Endothelial cell of umbilical vein (primary cell): Measurements from ENCODE around the gene LSMEM2. TPM values are rescaled to one million over a fixed set of nuclear protein-coding genes. Genes with fewer than 3 reads are reported as not detected.

ENCODE experiments used
- BruUV-seq: library from RNA; stranded (reverse); fragments of 400-500 nt; replicated peaks from 2 replicates; lab custom pipeline; 2021; lab: Mats Ljungman, UMichigan
- CTCF ChIA-PET: fragments of 300-600, 350-600 bp; sonication (Branson Sonifier 250); formaldehyde crosslinking; loops from one replicate; lab custom pipeline; 2021; ENCODE audit warnings: antibody characterized with exemption, inconsistent platforms; lab: Charles Lee
- POLR2A ChIA-PET: fragments of 300-600, 350-600 bp; sonication (Branson Sonifier 250); formaldehyde crosslinking; loops from one replicate; lab custom pipeline; 2021; ENCODE audit warnings: antibody characterized with exemption, inconsistent platforms; lab: Charles Lee
- DNase-seq: peaks from one replicate; pipeline ENCODE4 v3.0.0-alpha.2; 2011; ENCODE audit warnings: low read depth, low spot score
- FAIRE-seq: peaks from 2 replicates; lab custom pipeline; 2011; peaks lifted over from hg19 to GRCh38; lab: Jason Lieb, UNC
- H2AFZ ChIP-seq: 2 replicates; pipeline ENCODE4 v1.6.0; 2012; ENCODE audit warnings: low read depth, low read length, control low read depth, inconsistent platforms
- H3K27ac ChIP-seq: 2 replicates; pipeline ENCODE4 v1.5.1; 2011; ENCODE audit warnings: low read depth, mild to moderate bottlenecking, control low read depth, low read length, moderate library complexity; ENCODE audit not compliant: insufficient read depth
- H3K27me3 ChIP-seq, 2 experiments: 2 replicates each; pipeline versions ENCODE4 v1.6.0 to v1.6.1; 2011; ENCODE audit warnings: low read length in 2 of 2, mixed read lengths in 1 of 2; ENCODE audit not compliant: control insufficient read depth in 2 of 2, insufficient read depth in 2 of 2
- H3K36me3 ChIP-seq, 2 experiments: 2 replicates in 1 of 2; 3 replicates in 1 of 2; pipeline ENCODE4 v1.5.1; 2011; ENCODE audit warnings: low read length in 2 of 2, mild to moderate bottlenecking in 1 of 2, moderate library complexity in 1 of 2; ENCODE audit not compliant: control insufficient read depth in 2 of 2, insufficient read depth in 2 of 2; ENCODE audit errors: extremely low read depth in 1 of 2
- H3K4me1 ChIP-seq: 3 replicates; pipeline ENCODE4 v1.5.1; 2011; ENCODE audit warnings: mild to moderate bottlenecking, low read length; ENCODE audit not compliant: control insufficient read depth, insufficient read depth; ENCODE audit errors: extremely low read depth
- H3K4me2 ChIP-seq: 2 replicates; pipeline ENCODE4 v1.6.1; 2011; ENCODE audit warnings: low read length, control low read depth, mixed read lengths; ENCODE audit not compliant: insufficient read depth
- H3K4me3 ChIP-seq, 3 experiments: fragments of 200-600 bp in 1 of 3; sonication (generic), shearing (Covaris generic) in 1 of 3; replicated peaks in 1 of 3; 2 replicates each; pipeline ENCODE4 v1.5.1; 2011 to 2016; ENCODE audit warnings: control low read depth in 3 of 3, low read length in 3 of 3, mild to moderate bottlenecking in 2 of 3, inconsistent platforms in 1 of 3, low read depth in 1 of 3, moderate library complexity in 1 of 3; ENCODE audit not compliant: insufficient read depth in 1 of 3
- H3K79me2 ChIP-seq: 2 replicates; pipeline ENCODE4 v1.6.0; 2012; ENCODE audit warnings: low read length, inconsistent platforms; ENCODE audit not compliant: control insufficient read depth, insufficient read depth
- H3K9ac ChIP-seq: replicated peaks from 2 replicates; pipeline ENCODE3; 2011; ENCODE audit warnings: low read length, control low read depth; ENCODE audit not compliant: insufficient read depth; ENCODE audit errors: extremely low read depth
- H3K9me1 ChIP-seq: replicated peaks from 3 replicates; pipeline ENCODE4 v1.6.0; 2011; ENCODE audit warnings: mild to moderate bottlenecking, low read length; ENCODE audit not compliant: control insufficient read depth, insufficient read depth; ENCODE audit errors: extremely low read depth
- H3K9me3 ChIP-seq: replicated peaks from 2 replicates; pipeline ENCODE4 v1.5.1; 2012; ENCODE audit warnings: low read length, inconsistent platforms; ENCODE audit not compliant: control insufficient read depth, insufficient read depth
- H4K20me1 ChIP-seq: replicated peaks from 2 replicates; pipeline ENCODE3; 2011; ENCODE audit warnings: mild to moderate bottlenecking, low read length; ENCODE audit not compliant: control insufficient read depth, insufficient read depth; ENCODE audit errors: extremely low read depth
- GATA2 ChIP-seq: IDR thresholded peaks from 2 replicates; pipeline ENCODE4 v1.7.0; 2011; ENCODE audit warnings: low read depth, mild to moderate bottlenecking, moderate library complexity, mixed read lengths, low read length; ENCODE audit not compliant: insufficient read length, insufficient read depth
- JUN ChIP-seq: IDR thresholded peaks from 2 replicates; pipeline ENCODE4 v1.6.1; 2011; ENCODE audit warnings: borderline replicate concordance, low read depth; ENCODE audit not compliant: insufficient read length, insufficient read depth
- POLR2A ChIP-seq: IDR thresholded peaks from 2 replicates; pipeline ENCODE4 v1.6.1; 2012; ENCODE audit warnings: low read depth, mild to moderate bottlenecking, control low read depth, low read length
- dilution Hi-C: fragments of 300-500 bp; cut with MboI; formaldehyde crosslinking; loops from one replicate; pipeline ENCODE4 v1.15.0; 2019; ENCODE audit warnings: low sequenced_read_pairs; ENCODE audit not compliant: extremely low pct_ligation_motif_present
- intact Hi-C: fragments of 100-400 bp; cut with micrococcal nuclease; formaldehyde crosslinking; loops from one replicate; pipeline ENCODE4 v1.10.0; 2022
- polyA plus RNA-seq, 4 experiments: library from polyadenylated mRNA; depleted of rRNA in 3 of 4; stranded (reverse) in 3 of 4; unstranded in 1 of 4; fragments of >200 nt; gene quantifications; 2 replicates each; pipeline versions ENCODE4 v1.2.1 to v1.2.3, GENCODE V29; 2011 to 2012; ENCODE audit warnings: missing spikeins in 1 of 4
- total RNA-seq: library from RNA; stranded (reverse); gene quantifications from 2 replicates; pipeline ENCODE4 v1.2.3, GENCODE V29; 2021
- TF ChIP-seq, protein P1 (sequence below): IDR thresholded peaks from 2 replicates; pipeline ENCODE4 v1.6.1; 2011; ENCODE audit not compliant: insufficient read depth, insufficient read length
- TF ChIP-seq, protein P2 (sequence below), 2 donors: IDR thresholded peaks; 1 replicate in 1 of 2; 2 replicates in 1 of 2; pipeline ENCODE4 v1.5.1; 2011; ENCODE audit warnings: low read length in 2 of 2, mild to moderate bottlenecking in 2 of 2, moderate library complexity in 2 of 2, control low read depth in 1 of 2, inconsistent platforms in 1 of 2, low read depth in 1 of 2; ENCODE audit not compliant: insufficient read depth in 1 of 2; ENCODE audit errors: extremely low read depth in 1 of 2

LSMEM2 gene
- total and polyA plus RNA-seq, 2 donors (not counting 3 experiments of a cell fraction or from before 2014, with no cell fraction given) = not detected

DNA sequence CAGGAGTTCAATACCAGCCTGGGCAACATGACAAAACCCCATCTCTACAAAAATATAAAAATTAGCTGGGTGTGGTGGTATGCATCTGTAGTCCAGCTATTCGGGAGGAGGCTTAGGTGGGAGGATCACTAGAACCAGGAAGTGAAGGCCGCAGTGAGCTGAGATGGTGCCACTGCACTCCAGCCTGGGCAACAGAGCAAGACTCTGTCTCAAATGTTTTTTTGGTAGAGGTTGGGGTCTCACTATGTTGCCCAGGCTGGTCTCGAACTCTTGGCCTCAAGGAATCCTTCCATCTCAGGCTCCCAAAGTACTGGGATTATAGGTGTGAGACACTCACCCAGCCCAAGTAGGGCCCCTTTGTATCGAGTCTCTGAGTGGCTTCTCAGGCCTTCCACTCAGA is 15.2 kb downstream of the LSMEM2 start:
- dilution Hi-C loops = no loop called here
- intact Hi-C loops = no loop called here
- no peak for FAIRE-seq

More for the DNA sequence above, 15.2 kb downstream of the LSMEM2 start:
- H3K36me3 ChIP-seq = peaks cover 0 to 11% of the 10 kb centered on the region in 2 experiments
- no TSS peak for BruUV-seq
- TF ChIP-seq POLR2A (no peak), GATA2 (no peak), JUN (no peak)
- TF ChIP-seq, protein P1, sequence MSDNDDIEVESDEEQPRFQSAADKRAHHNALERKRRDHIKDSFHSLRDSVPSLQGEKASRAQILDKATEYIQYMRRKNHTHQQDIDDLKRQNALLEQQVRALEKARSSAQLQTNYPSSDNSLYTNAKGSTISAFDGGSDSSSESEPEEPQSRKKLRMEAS = no peak
- TF ChIP-seq, protein P2, sequence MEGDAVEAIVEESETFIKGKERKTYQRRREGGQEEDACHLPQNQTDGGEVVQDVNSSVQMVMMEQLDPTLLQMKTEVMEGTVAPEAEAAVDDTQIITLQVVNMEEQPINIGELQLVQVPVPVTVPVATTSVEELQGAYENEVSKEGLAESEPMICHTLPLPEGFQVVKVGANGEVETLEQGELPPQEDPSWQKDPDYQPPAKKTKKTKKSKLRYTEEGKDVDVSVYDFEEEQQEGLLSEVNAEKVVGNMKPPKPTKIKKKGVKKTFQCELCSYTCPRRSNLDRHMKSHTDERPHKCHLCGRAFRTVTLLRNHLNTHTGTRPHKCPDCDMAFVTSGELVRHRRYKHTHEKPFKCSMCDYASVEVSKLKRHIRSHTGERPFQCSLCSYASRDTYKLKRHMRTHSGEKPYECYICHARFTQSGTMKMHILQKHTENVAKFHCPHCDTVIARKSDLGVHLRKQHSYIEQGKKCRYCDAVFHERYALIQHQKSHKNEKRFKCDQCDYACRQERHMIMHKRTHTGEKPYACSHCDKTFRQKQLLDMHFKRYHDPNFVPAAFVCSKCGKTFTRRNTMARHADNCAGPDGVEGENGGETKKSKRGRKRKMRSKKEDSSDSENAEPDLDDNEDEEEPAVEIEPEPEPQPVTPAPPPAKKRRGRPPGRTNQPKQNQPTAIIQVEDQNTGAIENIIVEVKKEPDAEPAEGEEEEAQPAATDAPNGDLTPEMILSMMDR (IDR thresholded peaks at IDR 0.05; ENCODE audit: extremely low read depth in 1 of 2, insufficient read depth in 1 of 2, low read depth in 1 of 2, low read length in 2 of 2) = no peak
- no peak for DNase-seq
- no peaks in the 10 kb centered on the region for H4K20me1 ChIP-seq
- no peaks in the 10 kb centered on the region for H3K9me3 ChIP-seq
- H3K4me2 ChIP-seq = no peak overlapping the region
- H3K27me3 ChIP-seq = no peaks in the 10 kb centered on the region
- H3K4me1 ChIP-seq = peaks cover 21% of the 10 kb centered on the region
- POLR2A ChIA-PET = no interaction called here
- CTCF ChIA-PET = no interaction called here
- no peak overlapping the region for H3K4me3 ChIP-seq
- no peak overlapping the region for H3K27ac ChIP-seq
- no peak overlapping the region for H2AFZ ChIP-seq
- no peak overlapping the region for H3K9ac ChIP-seq
- peaks cover 27% of the 10 kb centered on the region for H3K79me2 ChIP-seq
- H3K9me1 ChIP-seq = no peaks in the 10 kb centered on the region
